H9 (cell line): ENCODE data around the gene WDR7. TPM values are rescaled to one million over a fixed set of nuclear protein-coding genes. Genes with fewer than 3 reads are reported as not detected.

Source experiments
- DNase-seq: peaks from one replicate; pipeline ENCODE4 v3.0.0-alpha.2; 2017
- H2AFZ ChIP-seq: one replicate; pipeline ENCODE4 v1.6.1; 2013; ENCODE audit warnings: mild to moderate bottlenecking, low read length, control low read depth, moderate library complexity
- H2AK5ac ChIP-seq: 2 replicates; pipeline ENCODE4 v1.6.1; 2013; ENCODE audit warnings: low read length, control low read depth, mixed read lengths; ENCODE audit not compliant: insufficient read length
- H2BK120ac ChIP-seq: one replicate; pipeline ENCODE4 v1.6.1; 2013; ENCODE audit warnings: low read depth, mild to moderate bottlenecking, low read length, control low read depth, inconsistent platforms; ENCODE audit not compliant: poor library complexity, severe bottlenecking
- H2BK12ac ChIP-seq: 2 replicates; pipeline ENCODE4 v1.6.1; 2013; ENCODE audit warnings: low read length, control low read depth, mixed read lengths, low read depth; ENCODE audit not compliant: insufficient read length
- H2BK15ac ChIP-seq: 2 replicates; pipeline ENCODE4 v1.6.1; 2013; ENCODE audit warnings: low read depth, low read length, control low read depth
- H2BK20ac ChIP-seq: one replicate; pipeline ENCODE4 v1.6.1; 2013; ENCODE audit warnings: low read depth, mild to moderate bottlenecking, low read length, control low read depth, inconsistent platforms; ENCODE audit not compliant: poor library complexity, severe bottlenecking
- H2BK5ac ChIP-seq: 2 replicates; pipeline ENCODE4 v1.6.1; 2013; ENCODE audit warnings: low read length, control low read depth, mixed read lengths; ENCODE audit not compliant: insufficient read length
- H3K14ac ChIP-seq: 2 replicates; pipeline ENCODE4 v1.6.1; 2013; ENCODE audit warnings: low read length, control low read depth; ENCODE audit not compliant: insufficient read depth
- H3K18ac ChIP-seq: 2 replicates; pipeline ENCODE4 v1.6.1; 2013; ENCODE audit warnings: low read depth, mild to moderate bottlenecking, mixed read lengths, low read length, control low read depth; ENCODE audit not compliant: insufficient read length
- H3K23ac ChIP-seq: 2 replicates; pipeline ENCODE4 v1.6.1; 2013; ENCODE audit warnings: low read length, control low read depth, mixed read lengths, low read depth; ENCODE audit not compliant: insufficient read length
- H3K23me2 ChIP-seq: 2 replicates; pipeline ENCODE4 v1.6.1; 2013; ENCODE audit warnings: low read depth, mild to moderate bottlenecking, mixed read lengths, low read length, control low read depth; ENCODE audit not compliant: insufficient read length, poor library complexity, severe bottlenecking
- H3K27ac ChIP-seq: 2 replicates; pipeline ENCODE4 v1.5.1; 2013; ENCODE audit warnings: low read length, control low read depth, mixed read lengths, low read depth; ENCODE audit not compliant: insufficient read length
- H3K27me3 ChIP-seq: 2 replicates; pipeline ENCODE4 v1.6.1; 2013; ENCODE audit warnings: low read length, control low read depth, inconsistent platforms; ENCODE audit not compliant: insufficient read depth
- H3K4ac ChIP-seq: 2 replicates; pipeline ENCODE4 v1.6.1; 2013; ENCODE audit warnings: low read depth, mild to moderate bottlenecking, control low read depth, inconsistent platforms, low read length, moderate library complexity
- H3K4me1 ChIP-seq: 2 replicates; pipeline ENCODE4 v1.6.1; 2013; ENCODE audit warnings: low read length, control low read depth, inconsistent platforms; ENCODE audit not compliant: insufficient read depth
- H3K4me2 ChIP-seq: 2 replicates; pipeline ENCODE4 v1.6.1; 2013; ENCODE audit warnings: low read length, control low read depth, mixed read lengths; ENCODE audit not compliant: insufficient read length, insufficient read depth
- H3K56ac ChIP-seq: 2 replicates; pipeline ENCODE4 v1.6.1; 2013; ENCODE audit warnings: low read depth, mild to moderate bottlenecking, mixed read lengths, low read length, control low read depth; ENCODE audit not compliant: insufficient read length
- H3K79me1 ChIP-seq: 2 replicates; pipeline ENCODE4 v1.6.1; 2013; ENCODE audit warnings: low read depth, mild to moderate bottlenecking, moderate library complexity, low read length, control low read depth, inconsistent platforms; ENCODE audit not compliant: insufficient read depth, poor library complexity, severe bottlenecking
- H3K79me2 ChIP-seq: 2 replicates; pipeline ENCODE4 v1.6.1; 2013; ENCODE audit warnings: low read length, control low read depth, inconsistent platforms; ENCODE audit not compliant: insufficient read depth
- H3K9ac ChIP-seq: 2 replicates; pipeline ENCODE4 v1.6.1; 2013; ENCODE audit warnings: low read length, control low read depth, mixed read lengths; ENCODE audit not compliant: insufficient read length; ENCODE audit errors: extremely low read depth
- H3K9me3 ChIP-seq: one replicate; pipeline ENCODE4 v1.6.1; 2013; ENCODE audit warnings: low read depth, low read length, inconsistent platforms; ENCODE audit not compliant: control insufficient read depth
- H3T11ph ChIP-seq: one replicate; pipeline ENCODE4 v1.6.1; 2013; ENCODE audit warnings: mild to moderate bottlenecking, low read length, control low read depth, inconsistent platforms
- H4K20me1 ChIP-seq: one replicate; pipeline ENCODE4 v1.6.1; 2013; ENCODE audit not compliant: control insufficient read depth, insufficient read length, insufficient read depth
- H4K5ac ChIP-seq: 2 replicates; pipeline ENCODE4 v1.6.1; 2013; ENCODE audit warnings: low read depth, mild to moderate bottlenecking, mixed read lengths, low read length, control low read depth; ENCODE audit not compliant: insufficient read length
- H4K8ac ChIP-seq: replicated peaks from 2 replicates; pipeline ENCODE4 v1.6.1; 2013; ENCODE audit warnings: low read length, control low read depth, mixed read lengths, low read depth; ENCODE audit not compliant: insufficient read length
- H4K91ac ChIP-seq: 2 replicates; pipeline ENCODE4 v1.6.1; 2013; ENCODE audit warnings: low read depth, mild to moderate bottlenecking, moderate library complexity, mixed read lengths, low read length, control low read depth; ENCODE audit not compliant: insufficient read length
- H3K27ac Mint-ChIP-seq, 3 experiments: 2 replicates in 2 of 3; 3 replicates in 1 of 3; pipeline ENCODE4 v1.8.0; 2020 to 2021; ENCODE audit warnings: mixed read lengths in 3 of 3, mild to moderate bottlenecking in 1 of 3, moderate library complexity in 1 of 3
- H3K27me3 Mint-ChIP-seq: 2 replicates; pipeline ENCODE4 v1.8.0; 2021; ENCODE audit warnings: low read depth, mild to moderate bottlenecking, moderate library complexity, mixed read lengths
- H3K36me3 Mint-ChIP-seq, 3 experiments: 2 replicates in 2 of 3; 3 replicates in 1 of 3; pipeline ENCODE4 v1.8.0; 2020 to 2021; ENCODE audit warnings: low read depth in 3 of 3, mixed read lengths in 3 of 3; ENCODE audit not compliant: insufficient read depth in 1 of 3
- H3K4me1 Mint-ChIP-seq, 2 experiments: 2 replicates each; pipeline ENCODE4 v1.8.0; 2020; ENCODE audit warnings: mixed read lengths in 2 of 2
- H3K4me3 Mint-ChIP-seq, 2 experiments: 2 replicates in 1 of 2; 3 replicates in 1 of 2; pipeline ENCODE4 v1.8.0; 2020 to 2021; ENCODE audit warnings: mild to moderate bottlenecking in 2 of 2, mixed read lengths in 2 of 2, moderate library complexity in 1 of 2
- H3K9me3 Mint-ChIP-seq, 2 experiments: 2 replicates in 1 of 2; 3 replicates in 1 of 2; pipeline ENCODE4 v1.8.0; 2020; ENCODE audit warnings: mild to moderate bottlenecking in 2 of 2, mixed read lengths in 2 of 2, moderate library complexity in 1 of 2
- CTCF ChIP-seq: fragments of 200-600 bp; sonication (generic); conservative IDR thresholded peaks from 3 replicates; pipeline ENCODE4 v1.8.0; 2021; ENCODE audit warnings: antibody characterized with exemption, mild to moderate bottlenecking
- WGBS: extraction: QIAGEN DNeasy Blood & Tissue Kit; methylation state at CpG from one replicate; pipeline ENCODE4 v1.1.7; 2013; ENCODE audit warnings: missing lambda C conversion rate, low lambda C conversion rate, mixed read lengths; ENCODE audit not compliant: insufficient read length; ENCODE audit errors: extremely low coverage; 5-methylcytosine and 5-hydroxymethylcytosine counted together
- total RNA-seq: library from RNA; stranded (reverse); gene quantifications from 2 replicates; pipeline ENCODE4 v1.2.1, GENCODE V29; 2021

The WDR7 gene
- total RNA-seq, 1 experiment from 2014 or later, result 14.8 TPM

GRCh38 chr18:56641714-56642337, 9.3 kb upstream of the WDR7 start:
- Histone ChIP-seq H3K4ac (no peak overlapping the region), H3K18ac (no peak overlapping the region), H3K4me1 (no peaks in the 10 kb centered on the region), H4K8ac (no peak overlapping the region), H2AFZ (no peak overlapping the region), H3T11ph (no peak overlapping the region), H4K5ac (no peak overlapping the region), H2BK20ac (no peak overlapping the region), H2BK5ac (no peak overlapping the region), H3K56ac (no peak overlapping the region), H2BK15ac (no peak overlapping the region), H2BK12ac (peak overlapping the region; percentile 51), H3K9me3 (no peaks in the 10 kb centered on the region), H4K20me1 (no peaks in the 10 kb centered on the region), H3K23me2 (peaks cover 8% of the 10 kb centered on the region), H3K14ac (no peak overlapping the region), H2AK5ac (no peak overlapping the region), H3K79me1 (no peaks in the 10 kb centered on the region), H4K91ac (no peak overlapping the region), H3K9ac (no peak overlapping the region), H3K23ac (no peak overlapping the region), H2BK120ac (no peak overlapping the region), H3K79me2 (peaks cover 12% of the 10 kb centered on the region), H3K4me2 (no peak overlapping the region), H3K27me3 (no peaks in the 10 kb centered on the region), H3K27ac (no peak overlapping the region)
- WGBS, result no CpG with 5 or more reads among the region's 8 CpGs
- Mint-ChIP-seq H3K36me3 (peaks cover 0 to 2% (median 0%) of the 10 kb centered on the region in 3 experiments; a peak in 2 of 7 replicates), H3K4me3 (no peak overlapping the region), H3K9me3 (no peaks in the 10 kb centered on the region; a peak in 1 of 5 replicates), H3K4me1 (peaks cover 11 to 14% of the 10 kb centered on the region in 2 experiments), H3K27ac (peak overlapping the region in 1 of 3 experiments; percentile 53; a peak in 1 of 7 replicates), H3K27me3 (peaks cover 7% of the 10 kb centered on the region)
- DNase-seq, result no peak
- TF ChIP-seq CTCF, result no peak
